Tibial artery (tissue), 4 donors: ENCODE results near the gene C15orf40.

Experiments used
- DNase-seq, 2 donors: peaks; one replicate each; pipeline ENCODE4 v3.0.0-alpha.2; 2019
- H3K27ac ChIP-seq, 2 donors: fragments of 200-600 bp; sonication (generic) in 1 of 2; 1 replicate in 1 of 2; 2 replicates in 1 of 2; pipeline ENCODE4 v1.5.1; 2018 to 2019; ENCODE audit warnings: mild to moderate bottlenecking in 1 of 2
- H3K27me3 ChIP-seq, 2 donors: fragments of 200-600 bp; sonication (generic) in 1 of 2; one replicate each; pipeline versions ENCODE4 v1.5.1 to v1.6.0; 2016 to 2019
- H3K36me3 ChIP-seq, 3 donors: fragments of 200-600 bp; sonication (generic) in 2 of 3; one replicate each; pipeline ENCODE4 v1.5.1; 2016 to 2019; ENCODE audit warnings: mild to moderate bottlenecking in 2 of 3
- H3K4me1 ChIP-seq, 4 donors: fragments of 200-600 bp; sonication (generic) in 2 of 4; 1 replicate in 3 of 4; 2 replicates in 1 of 4; pipeline ENCODE4 v1.5.1; 2016 to 2019
- H3K4me3 ChIP-seq, 2 donors: fragments of 200-600 bp; sonication (generic) in 1 of 2; 1 replicate in 1 of 2; 2 replicates in 1 of 2; pipeline ENCODE4 v1.5.1; 2018 to 2019; ENCODE audit warnings: mild to moderate bottlenecking in 2 of 2
- H3K9me3 ChIP-seq, 3 donors: fragments of 200-600 bp; sonication (generic) in 1 of 3; one replicate each; pipeline ENCODE4 v1.5.1; 2016 to 2019
- intact Hi-C: fragments of 100-400 bp; cut with DNase I; formaldehyde crosslinking; loops from one replicate; pipeline ENCODE4 v1.15.0; 2023; ENCODE audit warnings: low total_unique reads
- TF ChIP-seq, protein P1 (sequence below), 2 experiments: fragments of 200-600 bp in 1 of 2; fragments of 450-650 bp in 1 of 2; IDR thresholded peaks; one replicate each; pipeline ENCODE4 v1.5.1; 2017 to 2019; ENCODE audit warnings: antibody characterized with exemption in 2 of 2, mild to moderate bottlenecking in 1 of 2, moderate library complexity in 1 of 2

The C15orf40 gene

DNA sequence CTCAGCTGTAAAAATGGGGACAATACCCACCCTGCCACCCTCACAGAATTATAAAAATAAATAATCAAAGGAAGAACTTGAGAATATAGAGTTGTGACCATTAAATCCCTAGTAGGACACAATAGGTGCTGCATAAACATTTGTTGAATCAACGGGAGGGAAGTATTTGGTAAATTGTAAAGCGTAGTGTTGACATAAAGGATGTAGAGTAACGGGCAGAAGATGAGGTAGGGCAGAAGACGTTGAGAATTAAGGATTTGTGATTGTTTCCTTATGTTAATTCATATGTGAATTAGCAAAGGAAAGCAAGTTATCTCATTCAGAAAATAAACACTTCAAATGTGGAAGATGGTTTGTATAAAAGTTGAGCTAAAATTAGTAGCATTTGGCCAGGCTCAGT lies 18.3 kb downstream of the C15orf40 start:
- Histone ChIP-seq H3K4me3 (no peak overlapping the region), H3K4me1 (no peaks in the 10 kb centered on the region), H3K9me3 (no peaks in the 10 kb centered on the region), H3K27ac (no peak overlapping the region), H3K27me3 (no peaks in the 10 kb centered on the region), H3K36me3 (peaks cover 21 to 28% (median 24%) of the 10 kb centered on the region in 3 donors)
- no peak for DNase-seq
- intact Hi-C loops, result no loop called here
- TF ChIP-seq, protein P1, sequence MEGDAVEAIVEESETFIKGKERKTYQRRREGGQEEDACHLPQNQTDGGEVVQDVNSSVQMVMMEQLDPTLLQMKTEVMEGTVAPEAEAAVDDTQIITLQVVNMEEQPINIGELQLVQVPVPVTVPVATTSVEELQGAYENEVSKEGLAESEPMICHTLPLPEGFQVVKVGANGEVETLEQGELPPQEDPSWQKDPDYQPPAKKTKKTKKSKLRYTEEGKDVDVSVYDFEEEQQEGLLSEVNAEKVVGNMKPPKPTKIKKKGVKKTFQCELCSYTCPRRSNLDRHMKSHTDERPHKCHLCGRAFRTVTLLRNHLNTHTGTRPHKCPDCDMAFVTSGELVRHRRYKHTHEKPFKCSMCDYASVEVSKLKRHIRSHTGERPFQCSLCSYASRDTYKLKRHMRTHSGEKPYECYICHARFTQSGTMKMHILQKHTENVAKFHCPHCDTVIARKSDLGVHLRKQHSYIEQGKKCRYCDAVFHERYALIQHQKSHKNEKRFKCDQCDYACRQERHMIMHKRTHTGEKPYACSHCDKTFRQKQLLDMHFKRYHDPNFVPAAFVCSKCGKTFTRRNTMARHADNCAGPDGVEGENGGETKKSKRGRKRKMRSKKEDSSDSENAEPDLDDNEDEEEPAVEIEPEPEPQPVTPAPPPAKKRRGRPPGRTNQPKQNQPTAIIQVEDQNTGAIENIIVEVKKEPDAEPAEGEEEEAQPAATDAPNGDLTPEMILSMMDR (IDR thresholded peaks at IDR 0.05), result no peak

DNA sequence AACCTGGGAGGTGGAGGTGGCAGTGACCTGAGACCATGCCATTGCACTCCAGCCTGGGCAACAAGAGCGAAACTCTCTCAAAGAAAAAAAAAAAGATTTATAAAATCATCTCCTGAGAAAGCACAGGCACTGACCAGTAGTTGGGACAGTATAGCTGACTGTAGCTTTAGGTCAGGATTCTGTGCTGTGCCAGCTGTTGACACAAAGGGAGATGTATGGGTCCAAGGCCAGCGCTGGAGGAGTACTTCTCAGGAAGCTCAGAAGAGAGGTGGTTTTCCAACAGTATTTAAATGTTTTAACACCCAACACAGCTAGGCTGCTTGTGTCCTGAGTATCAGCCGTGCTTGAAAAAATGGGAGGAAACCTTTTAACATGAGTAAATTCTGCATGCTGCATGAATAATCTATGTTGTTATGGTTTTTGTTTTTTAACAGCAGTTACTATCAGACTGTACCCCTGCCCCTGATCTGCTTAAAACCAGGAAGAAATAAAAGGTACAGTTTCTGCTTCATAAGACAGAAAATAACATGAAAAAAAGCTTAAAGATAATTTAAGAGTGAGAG lies 18.9 kb downstream of the C15orf40 start:
- intact Hi-C loops, result no loop called here

DNA sequence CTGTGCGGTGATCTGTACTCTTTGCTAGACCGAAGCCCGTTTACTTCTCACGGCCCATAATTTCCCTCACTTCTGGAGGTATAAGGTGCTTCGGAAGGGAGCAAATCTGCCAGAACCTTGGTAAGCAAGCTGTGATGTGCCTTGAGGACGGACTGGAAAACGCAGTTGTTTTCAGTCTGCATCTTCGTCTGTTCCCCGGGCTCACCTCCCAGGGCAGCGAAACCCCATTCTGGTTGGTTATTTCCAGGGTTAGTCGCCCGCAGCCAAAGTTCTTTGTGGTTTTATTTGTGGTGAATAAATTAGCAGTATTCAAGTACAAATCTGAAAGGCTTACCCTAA lies 25.0 kb downstream of the C15orf40 start:
- peak overlapping the region; percentile 75 to 78 for H3K27ac ChIP-seq
- no peak for DNase-seq
- H3K27me3 ChIP-seq, result no peaks in the 10 kb centered on the region
- peaks cover 0 to 18% (median 14%) of the 10 kb centered on the region in 4 donors for H3K4me1 ChIP-seq
- intact Hi-C loops, result no loop called here
- TF ChIP-seq, protein P1 (IDR thresholded peaks at IDR 0.05), result no peak
- H3K36me3 ChIP-seq, result peaks cover 20 to 21% (median 20%) of the 10 kb centered on the region in 3 donors
- peak overlapping the region; percentile 68 to 92 for H3K4me3 ChIP-seq
- H3K9me3 ChIP-seq, result no peaks in the 10 kb centered on the region

More for the DNA sequence above, 18.9 kb downstream of the C15orf40 start:
- DNase-seq, result no peak
- Histone ChIP-seq H3K4me1 (peaks cover 0 to 2% (median 1%) of the 10 kb centered on the region in 4 donors), H3K36me3 (peaks cover 21 to 28% (median 24%) of the 10 kb centered on the region in 3 donors), H3K9me3 (no peaks in the 10 kb centered on the region), H3K27ac (no peak overlapping the region), H3K4me3 (no peak overlapping the region), H3K27me3 (no peaks in the 10 kb centered on the region)
- TF ChIP-seq, protein P1 (IDR thresholded peaks at IDR 0.05), result no peak

DNA sequence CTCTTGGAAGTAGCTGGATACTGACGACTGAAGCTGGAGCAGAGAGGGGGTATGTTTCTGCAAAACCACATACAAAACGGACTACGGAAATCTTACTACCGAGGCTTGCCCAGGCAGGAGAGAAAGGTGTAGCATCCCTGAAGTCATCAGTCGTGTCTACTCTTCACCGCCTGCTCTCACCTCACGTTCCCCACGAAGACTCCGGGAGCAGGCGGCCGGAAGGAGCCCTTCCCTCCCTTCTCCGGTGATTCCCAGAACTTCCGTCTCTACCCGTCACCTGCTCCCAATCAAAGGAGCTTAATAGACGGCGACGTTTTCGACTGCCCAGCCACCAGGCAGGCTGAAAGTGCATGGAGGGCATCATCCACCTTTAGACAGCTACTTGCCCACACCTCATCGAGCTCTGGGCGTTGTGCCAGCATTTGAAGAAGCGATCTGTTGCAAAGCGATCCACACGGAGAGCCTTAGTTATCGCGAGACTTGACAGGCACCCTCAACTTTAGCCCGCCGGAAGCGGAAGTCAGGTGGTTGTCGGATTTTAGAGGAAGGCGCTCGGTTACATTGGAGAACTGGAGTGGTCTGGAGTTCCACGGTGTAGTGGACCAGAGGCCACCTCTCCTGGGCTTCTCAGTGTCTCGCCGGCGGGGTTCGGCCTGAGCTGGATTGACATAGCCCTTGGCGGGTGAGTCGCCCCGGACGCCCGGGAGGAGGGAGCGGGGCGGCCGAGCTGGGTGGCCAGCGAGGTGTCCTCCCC lies 25.6 kb downstream of the C15orf40 start, which contains the start of gene RAMAC:
TSS of gene RAMAC (plus strand) at position 523 of the 754 bp plus-strand sequence. CDS start 2,809 bp downstream, outside the sequence.
- Histone ChIP-seq H3K4me3 (peak within 1 kb of the TSS; percentile 68 to 92), H3K4me1 (peaks cover 0 to 18% (median 14%) of the 10 kb centered on the region in 4 donors), H3K9me3 (no peaks in the 10 kb centered on the region), H3K27me3 (no peaks in the 10 kb centered on the region), H3K27ac (peak within 1 kb of the TSS; percentile 75 to 78), H3K36me3 (peaks cover 14 to 15% (median 15%) of the 10 kb centered on the region in 3 donors)
- TF ChIP-seq, protein P1 (IDR thresholded peaks at IDR 0.05), result no peak
- intact Hi-C loops, result no loop called here
- peak; percentile 94 to 95 for DNase-seq

DNA sequence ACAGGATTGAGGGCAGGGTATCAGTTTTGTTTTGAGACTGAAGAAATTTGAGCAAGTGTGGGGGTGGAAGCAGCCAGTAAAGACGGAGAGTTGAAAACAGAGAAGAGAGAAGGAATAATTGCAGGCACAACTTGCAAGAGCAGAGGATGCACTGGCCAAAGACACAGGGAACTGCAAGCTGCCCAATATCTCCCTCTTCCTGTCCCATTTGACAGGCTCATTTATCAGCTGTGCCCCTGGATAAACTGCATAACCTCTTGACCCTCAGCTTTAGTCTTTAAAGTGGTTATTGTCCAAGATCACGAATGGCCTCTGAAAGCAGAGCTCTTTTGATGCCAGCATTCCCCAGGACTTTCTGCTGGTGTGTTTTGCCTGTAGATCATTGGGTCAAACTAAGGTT lies 30.5 kb downstream of the C15orf40 start:
- Histone ChIP-seq H3K36me3 (no peaks in the 10 kb centered on the region), H3K27ac (no peak overlapping the region), H3K4me3 (no peak overlapping the region), H3K9me3 (no peaks in the 10 kb centered on the region), H3K27me3 (no peaks in the 10 kb centered on the region), H3K4me1 (peaks cover 0 to 5% (median 4%) of the 10 kb centered on the region in 4 donors)
- DNase-seq, result no peak
- TF ChIP-seq, protein P1 (IDR thresholded peaks at IDR 0.05), result no peak
- intact Hi-C loops, result no loop called here
